NCI-H2107 treated with DMSO at 0.1 percent for 48 hours (cell line): ENCODE results near the gene TSC22D2.
"Not testable (repeated sequence)": the region's sequence is repeated elsewhere in the genome, so short reads cannot be mapped to it uniquely, and the experiment has no call there.

Experiments
- DNase-seq: peaks from one replicate; lab custom pipeline; 2025; ENCODE audit not compliant: unreplicated experiment; lab: John Stamatoyannopoulos, UW

TSC22D2 gene

DNA sequence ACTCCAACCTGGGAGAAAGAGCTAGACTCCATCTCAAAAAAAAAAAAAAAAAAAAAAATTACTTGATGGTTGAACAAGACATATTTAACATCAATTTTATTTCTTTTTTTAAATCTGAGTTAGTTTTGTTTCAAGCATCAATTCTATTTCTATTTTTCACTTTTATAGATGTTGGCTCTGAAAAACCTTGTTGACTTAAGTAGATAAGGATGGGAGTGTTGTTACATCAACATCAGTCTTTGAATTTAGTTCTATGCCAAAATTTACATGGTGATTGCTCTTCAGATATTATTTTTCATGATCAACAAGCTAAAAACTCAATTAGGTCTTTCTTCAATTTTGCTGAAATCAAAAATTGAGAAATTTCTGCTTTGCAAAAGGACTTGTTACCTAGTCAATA is 71.3 kb downstream of the TSC22D2 start:
- no peak for DNase-seq

DNA sequence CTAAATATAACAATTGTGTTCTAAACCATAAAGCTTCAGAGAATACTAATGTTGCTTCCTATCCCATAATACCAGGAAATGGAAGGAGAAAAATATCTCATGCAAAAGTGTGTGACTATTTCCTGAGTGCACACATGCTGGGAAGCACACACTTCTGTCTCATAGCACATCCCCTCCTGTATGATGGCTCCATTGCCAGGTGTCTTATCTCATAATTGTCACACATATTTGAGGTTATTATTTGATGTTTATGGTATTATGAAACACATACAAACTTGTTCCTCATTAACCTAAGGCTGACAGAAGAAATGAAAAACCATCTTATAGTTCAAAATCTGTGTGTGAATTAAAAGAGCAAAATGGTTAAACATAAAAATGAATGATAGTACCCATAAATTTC is 72.8 kb downstream of the TSC22D2 start:
- no peak for DNase-seq

DNA sequence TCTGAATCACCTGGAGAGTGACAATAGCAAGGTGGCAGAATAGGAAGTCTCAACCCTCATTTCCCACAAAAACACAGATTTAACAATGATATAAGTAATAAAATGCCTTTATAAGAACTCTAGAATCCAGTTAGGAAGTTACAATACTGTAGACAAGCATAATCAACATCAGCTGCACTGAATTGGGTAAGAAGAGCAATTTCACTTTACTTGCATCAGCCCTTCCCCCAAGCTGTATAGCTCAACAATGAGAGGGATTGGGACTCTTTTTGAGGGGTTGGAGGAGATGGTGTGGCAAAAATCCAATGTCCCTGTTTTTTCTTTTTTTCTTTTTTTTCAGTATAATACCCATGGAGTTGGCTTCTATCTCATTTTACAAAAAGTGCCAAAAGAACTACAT is 75.1 kb downstream of the TSC22D2 start:
- DNase-seq: no peak

DNA sequence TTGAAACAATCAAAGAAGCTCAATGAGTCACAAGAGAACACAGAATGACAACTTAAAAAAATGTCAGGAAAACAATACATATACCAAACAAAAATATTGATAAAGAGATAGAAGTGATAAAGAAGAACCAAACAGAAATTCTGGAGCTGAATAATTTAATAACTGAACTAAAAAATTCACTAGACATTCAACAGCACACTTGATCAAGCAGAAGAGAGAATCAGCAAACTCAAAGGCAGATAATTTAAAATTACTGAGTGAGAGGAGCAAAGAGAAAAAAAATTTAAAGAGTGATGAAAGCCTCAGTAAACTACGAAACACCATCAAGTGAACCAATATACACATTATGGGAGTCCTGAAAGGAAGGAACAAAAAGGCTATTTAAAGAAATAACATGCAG is 76.3 kb downstream of the TSC22D2 start:
- no peak for DNase-seq

DNA sequence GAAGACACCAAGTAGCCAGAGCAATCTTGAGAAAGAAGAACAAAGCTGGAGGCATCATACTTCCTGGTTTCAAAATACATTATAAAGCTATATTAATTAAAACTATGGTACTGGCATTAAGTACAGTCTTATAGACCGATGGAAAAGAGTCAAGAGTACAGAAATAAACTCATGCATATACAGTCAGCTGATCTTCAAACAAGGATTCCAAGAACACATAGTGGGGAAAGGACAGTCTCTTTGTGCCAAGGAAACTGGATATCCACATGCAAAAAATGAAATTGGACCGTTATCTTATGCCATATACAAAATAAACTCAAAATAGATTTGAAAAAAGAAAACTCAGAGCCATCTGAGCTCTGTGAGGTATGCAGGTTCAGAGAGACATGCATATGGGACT is 80.8 kb downstream of the TSC22D2 start:
- no peak for DNase-seq

DNA sequence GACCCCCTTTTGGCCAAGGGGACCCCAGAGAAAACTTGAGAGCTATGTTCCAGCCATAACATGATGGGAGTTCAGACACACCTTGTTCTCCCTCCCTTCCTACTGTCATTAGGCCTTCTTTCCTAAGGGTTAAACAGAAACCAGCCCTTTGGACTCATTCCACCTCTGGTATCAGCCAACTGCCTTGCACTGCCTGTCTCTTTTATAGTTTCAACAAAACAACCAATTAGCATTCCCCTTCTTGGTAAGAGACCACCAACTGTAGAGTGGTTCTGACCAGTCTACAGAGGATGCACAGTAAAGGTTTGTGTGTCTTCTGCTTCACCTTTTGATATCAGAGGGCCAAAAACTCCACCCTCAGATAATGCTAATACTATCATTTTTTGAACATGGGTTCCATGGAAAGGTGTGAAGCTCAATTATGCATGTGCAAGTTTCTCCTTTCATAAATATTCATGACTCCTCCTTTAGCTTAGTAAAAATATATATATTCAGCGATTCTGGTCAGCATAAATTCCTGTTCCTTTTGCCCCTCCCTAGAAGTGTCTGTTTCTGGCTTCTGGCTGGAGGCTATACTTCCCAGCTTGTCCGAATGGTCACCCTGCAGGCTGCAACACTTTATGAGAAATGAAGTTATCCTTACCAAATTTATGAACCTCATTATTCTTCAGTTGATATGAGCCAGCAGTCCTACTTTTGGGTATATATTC is 82.3 kb downstream of the TSC22D2 start:
- no peak for DNase-seq

DNA sequence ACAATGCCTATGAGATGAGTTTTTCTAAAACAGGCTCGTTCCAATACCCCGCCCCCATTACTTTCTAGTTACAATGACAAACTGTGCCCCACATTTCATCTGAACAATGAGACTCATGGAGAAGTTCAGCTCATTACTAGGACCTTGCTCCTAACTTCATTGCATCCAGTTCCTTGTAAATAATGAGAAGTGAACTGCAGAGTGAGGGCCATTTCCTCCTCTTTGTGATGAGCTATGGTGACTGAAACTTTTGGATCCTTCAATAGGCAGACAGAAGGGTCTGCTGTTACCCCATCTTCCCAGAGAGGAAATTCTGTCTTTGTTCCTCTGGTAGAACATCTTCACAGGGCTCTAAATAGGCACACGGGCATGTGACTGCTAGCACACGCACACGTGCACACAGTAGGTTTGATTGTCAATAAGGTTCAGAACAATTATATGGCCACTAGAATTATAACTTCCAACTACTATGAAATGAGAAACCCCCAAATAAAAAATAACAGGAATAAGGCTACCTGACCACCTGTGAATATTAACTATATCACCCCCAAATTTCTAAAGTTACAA is 86.4 kb downstream of the TSC22D2 start:
- no peak for DNase-seq

DNA sequence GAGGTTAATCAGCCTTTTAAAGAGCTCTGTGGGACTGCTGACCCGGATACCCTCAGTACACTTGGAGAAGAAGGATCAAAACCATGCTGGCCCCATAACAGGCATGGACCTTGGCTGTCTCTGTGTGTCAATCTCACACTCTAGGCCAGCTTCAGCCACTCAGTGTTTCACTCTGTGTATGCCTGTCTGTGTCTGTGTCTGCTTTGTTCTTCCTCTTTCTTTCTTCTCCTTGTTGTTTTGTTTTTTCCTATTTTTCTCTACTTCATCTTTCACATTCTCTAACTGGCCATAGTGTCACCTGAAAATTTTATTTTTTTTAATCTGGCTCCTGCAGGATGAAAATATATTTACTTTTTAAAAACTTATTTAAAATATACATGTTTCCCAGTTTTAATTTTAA is 87.1 kb downstream of the TSC22D2 start:
- no peak for DNase-seq

DNA sequence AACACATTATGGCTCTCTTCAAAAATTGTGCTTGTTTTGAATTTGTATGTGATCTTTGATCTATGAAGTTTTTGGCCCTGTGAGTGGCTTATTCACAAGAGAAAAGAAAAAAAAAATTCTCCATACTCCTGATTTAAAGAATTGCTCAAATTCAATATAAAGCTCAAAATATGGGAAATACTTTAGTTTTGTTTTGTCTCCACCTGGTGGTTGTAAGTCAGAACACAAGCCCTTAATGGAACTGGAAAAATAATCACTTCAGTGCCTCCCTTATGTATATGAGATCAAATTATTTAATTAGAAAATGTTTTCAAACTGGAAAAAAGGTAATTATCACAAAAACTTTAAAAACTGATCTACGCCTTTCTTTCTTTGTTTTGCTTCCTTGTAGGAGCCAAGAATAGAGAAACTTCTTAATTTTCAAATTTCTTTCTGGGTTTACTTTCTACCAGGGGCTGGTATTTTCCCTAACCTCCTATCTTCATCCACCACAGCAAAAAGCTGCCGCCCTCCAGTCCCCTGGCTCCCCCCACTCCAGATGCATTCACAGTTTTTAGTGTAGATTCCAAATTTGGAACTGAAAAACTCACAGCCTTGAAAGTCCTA is 87.6 kb downstream of the TSC22D2 start:
- peak; percentile 29 for DNase-seq

DNA sequence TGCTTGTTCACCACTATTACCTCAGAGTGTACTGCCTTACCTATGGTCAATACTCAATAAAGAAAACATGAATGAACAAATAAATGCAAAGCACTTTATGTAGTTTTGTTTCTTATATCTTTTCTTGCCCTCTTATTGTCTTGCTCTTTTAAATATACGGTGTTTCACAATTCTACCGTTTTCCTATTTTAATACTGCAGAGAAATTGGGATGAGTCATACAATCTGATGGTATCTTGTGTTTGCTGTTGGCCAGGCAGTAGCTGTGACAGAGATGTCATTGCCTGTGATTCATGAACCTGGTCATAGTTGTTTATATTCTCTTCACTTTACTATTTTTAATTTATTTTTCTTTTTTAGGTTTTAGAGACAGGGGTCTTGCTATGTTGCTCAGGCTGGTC is 89.9 kb downstream of the TSC22D2 start:
- no peak for DNase-seq

DNA sequence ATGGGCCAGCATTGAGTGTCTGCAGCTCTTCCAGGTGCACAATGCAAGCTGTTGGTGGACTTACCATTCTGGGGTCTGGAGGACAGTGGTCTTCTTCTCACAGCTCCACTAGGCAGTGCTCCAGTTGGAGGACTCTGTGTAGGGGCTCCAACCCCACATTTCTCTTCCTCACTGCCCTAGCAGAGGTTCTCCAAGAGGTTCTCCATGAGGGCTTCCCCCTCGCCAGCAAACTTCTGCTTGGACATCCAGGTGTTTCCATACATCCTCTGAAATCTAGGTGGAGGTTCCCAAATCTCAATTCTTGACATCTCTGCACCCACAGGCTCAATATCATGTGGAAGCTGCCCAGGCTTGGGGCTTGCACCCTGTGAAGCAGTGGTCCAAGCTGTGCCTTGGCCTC is 92.9 kb downstream of the TSC22D2 start:
- DNase-seq: not testable (repeated sequence)

DNA sequence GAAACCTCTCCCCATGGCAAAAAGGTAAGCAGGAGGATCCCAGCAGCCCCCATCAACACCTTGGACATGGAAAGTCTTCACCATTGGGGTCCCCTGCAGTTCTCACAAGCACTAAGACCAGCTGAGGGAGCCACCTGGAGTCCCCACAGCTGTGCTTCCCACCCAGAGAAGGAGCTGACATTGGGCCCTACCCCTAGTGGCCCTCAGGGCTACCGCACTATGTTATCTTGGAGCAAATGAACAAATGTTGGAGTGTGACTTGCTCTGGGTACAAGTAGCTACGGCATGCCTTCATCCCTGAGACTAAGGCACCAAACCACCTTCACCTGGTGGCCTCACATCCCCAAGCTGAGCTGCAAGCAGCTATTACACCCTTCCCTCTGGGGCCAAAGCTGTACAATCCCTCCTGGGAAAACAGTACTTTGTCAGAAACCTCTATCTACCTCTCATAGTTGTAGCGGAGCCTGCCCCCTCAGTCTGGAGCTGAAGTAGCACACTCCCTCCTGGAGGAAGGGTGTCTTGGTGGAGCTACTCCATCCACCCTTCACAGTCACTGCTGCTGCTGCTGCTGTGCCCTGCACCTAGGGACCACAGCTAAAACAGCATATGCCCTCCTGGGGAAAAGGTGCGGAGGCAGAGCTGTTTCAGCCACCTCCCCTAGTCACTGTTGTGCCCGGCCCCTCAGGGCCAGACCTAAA is 95.5 kb downstream of the TSC22D2 start:
- no peak for DNase-seq

DNA sequence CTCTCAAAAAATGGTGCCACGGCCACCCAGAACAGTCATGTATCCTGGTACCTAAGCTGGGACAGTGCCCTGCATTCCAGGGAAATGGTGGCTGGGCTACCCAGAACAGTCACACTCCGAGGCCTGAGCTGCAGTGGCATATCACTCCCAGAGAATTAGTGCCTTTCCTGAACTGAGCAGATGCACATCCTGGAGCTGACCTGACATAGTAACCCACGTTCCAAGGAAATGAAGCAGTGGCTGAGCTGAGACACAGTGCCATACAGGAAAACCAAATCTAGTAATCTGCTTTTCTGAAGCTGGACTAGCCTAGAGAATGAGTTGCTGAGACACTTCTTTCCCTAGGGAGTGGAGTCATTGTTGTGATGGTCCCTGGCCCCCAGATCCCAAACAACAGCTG is 96.4 kb downstream of the TSC22D2 start:
- no peak for DNase-seq

DNA sequence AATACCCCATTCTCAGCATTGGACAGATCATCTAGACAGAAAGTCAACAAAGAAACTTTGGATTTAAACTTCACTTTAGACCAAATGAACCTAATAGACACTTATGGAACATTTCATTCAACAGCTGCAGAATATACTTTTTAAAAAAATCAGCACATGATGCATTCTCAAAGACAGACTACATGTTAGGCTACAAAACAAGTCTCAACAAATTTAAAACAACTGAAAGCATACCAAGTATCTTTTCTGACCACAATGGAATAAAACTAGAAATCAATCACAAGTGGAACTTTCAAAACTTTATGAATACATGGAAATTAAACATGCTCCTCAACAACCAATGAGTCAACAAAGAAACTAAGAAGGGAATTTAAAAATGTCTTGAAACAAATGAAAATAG is 100.3 kb downstream of the TSC22D2 start:
- DNase-seq: no peak

DNA sequence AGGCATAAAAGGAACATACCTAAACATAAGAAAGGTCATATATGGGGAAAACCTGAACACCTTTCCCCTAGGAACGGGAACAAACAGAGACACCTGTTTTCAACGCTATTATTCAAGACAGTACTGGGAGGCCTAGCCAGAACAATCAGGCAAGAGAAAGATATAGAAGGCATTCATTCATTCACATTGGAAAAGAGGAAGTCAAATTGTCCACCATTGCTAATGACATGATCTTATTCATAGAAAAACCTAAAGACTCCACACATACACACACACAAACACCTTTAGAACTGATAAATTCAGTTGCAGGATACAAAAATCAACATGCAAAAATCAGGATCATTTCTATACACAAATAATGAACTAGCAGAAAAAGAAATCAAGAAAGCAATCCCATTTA is 101.7 kb downstream of the TSC22D2 start:
- no peak for DNase-seq

DNA sequence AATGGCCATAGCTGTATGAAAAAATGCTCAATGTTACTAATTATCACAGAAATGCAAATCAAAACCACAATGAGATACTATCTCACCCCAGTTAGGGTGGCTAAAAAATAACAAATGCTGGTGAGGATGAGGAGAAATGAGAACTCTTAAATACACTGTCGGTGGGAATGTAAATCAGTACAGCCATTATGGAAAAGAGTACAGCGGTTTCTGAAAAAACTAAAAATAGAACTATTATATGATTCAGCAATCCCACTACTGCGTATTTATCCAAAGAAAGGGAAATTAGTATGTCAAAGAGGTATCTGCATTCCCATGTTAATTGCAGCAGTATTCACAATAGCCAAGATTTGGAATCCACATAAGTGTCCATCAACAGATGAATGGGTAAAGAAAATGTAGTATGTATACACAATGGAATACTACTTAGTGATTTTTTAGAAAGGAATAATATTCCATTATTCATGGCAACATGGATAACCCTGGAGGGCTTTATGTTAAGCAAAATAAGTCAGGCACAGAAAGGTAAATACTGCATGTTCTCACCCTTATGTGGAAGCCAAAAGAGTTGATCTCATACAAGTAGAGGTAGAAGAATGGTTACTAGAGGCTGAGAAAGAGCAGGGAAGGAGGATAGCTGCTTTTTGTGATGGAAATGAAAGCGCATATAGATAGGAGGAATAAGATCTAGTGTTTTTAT is 103.2 kb downstream of the TSC22D2 start:
- no peak for DNase-seq

DNA sequence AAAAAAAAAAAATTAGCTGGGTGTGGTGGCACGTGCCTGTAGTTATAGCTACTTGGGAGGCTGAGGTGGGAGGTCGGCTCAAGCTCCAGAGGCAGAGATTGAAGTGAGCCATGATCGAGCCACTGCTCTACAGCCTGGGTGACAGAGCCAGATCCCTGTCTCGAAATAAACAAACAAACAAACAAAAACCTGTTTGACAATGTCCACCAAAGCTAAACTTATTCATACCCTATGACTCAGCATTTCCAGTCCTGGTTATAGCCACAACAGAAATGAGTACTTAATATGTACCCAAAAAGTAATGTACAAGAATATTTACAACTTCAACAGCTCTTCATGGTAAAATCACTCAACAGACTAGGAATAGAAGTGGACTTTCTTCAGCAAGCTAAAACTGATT is 107.1 kb downstream of the TSC22D2 start:
- no peak for DNase-seq
